Stimulated activated CD4-positive, alpha-beta T cell treated with anti-CD3 and anti-CD28 coated beads, Interleukin-4, amount 100 ng/mL, for 1 hour (primary cell): Measurements from ENCODE around the gene MECR.
A peak's percentile ranks its signal among the peaks of the same experiment; 100 is the strongest.

Experiments
- DNase-seq: peaks from one replicate; pipeline ENCODE4 v3.0.0-alpha.2; 2020

The MECR gene

GRCh38 chr1:29200906-29201594, 29.7 kb downstream of the MECR start:
- no peak for DNase-seq

- DNase-seq = no peak
Observed at GRCh38 chr1:29197993-29198392, 32.7 kb downstream of the MECR start.

GRCh38 chr1:29197590-29197924, 33.2 kb downstream of the MECR start:
- peak; percentile 16 for DNase-seq

GRCh38 chr1:29196863-29197589, 33.7 kb downstream of the MECR start:
- DNase-seq = no peak

GRCh38 chr1:29195881-29196291, 34.8 kb downstream of the MECR start:
- no peak for DNase-seq

GRCh38 chr1:29193879-29194455, 36.8 kb downstream of the MECR start:
- no peak for DNase-seq

GRCh38 chr1:29190718-29191117, 40.0 kb downstream of the MECR start:
- DNase-seq = no peak

GRCh38 chr1:29186707-29187106, 44.0 kb downstream of the MECR start:
- DNase-seq = no peak

GRCh38 chr1:29186252-29186651, 44.5 kb downstream of the MECR start:
- no peak for DNase-seq

GRCh38 chr1:29183287-29183686, 47.4 kb downstream of the MECR start:
- no peak for DNase-seq

- peak; percentile 99 for DNase-seq
Observed at GRCh38 chr1:29181413-29182225, 49.1 kb downstream of the MECR start, which contains the start of gene SRSF4. TSS of gene SRSF4 (minus strand) at chr1:29181900. CDS start at chr1:29181752, 148 bp downstream.

GRCh38 chr1:29180497-29181412, 50.0 kb downstream of the MECR start:
- no peak for DNase-seq

GRCh38 chr1:29179641-29180184, 51.0 kb downstream of the MECR start:
- no peak for DNase-seq

- no peak for DNase-seq
Observed at GRCh38 chr1:29177022-29177705, 53.6 kb downstream of the MECR start.

- no peak for DNase-seq
Observed at GRCh38 chr1:29176576-29176975, 54.2 kb downstream of the MECR start.

GRCh38 chr1:29172415-29172939, 58.3 kb downstream of the MECR start:
- DNase-seq = no peak

- no peak for DNase-seq
Observed at GRCh38 chr1:29171521-29171920, 59.2 kb downstream of the MECR start.

- DNase-seq = no peak
Observed at GRCh38 chr1:29171089-29171488, 59.6 kb downstream of the MECR start.

GRCh38 chr1:29169976-29170375, 60.8 kb downstream of the MECR start:
- DNase-seq = no peak

- no peak for DNase-seq
Observed at GRCh38 chr1:29167904-29168303, 62.8 kb downstream of the MECR start.

GRCh38 chr1:29166291-29166878, 64.3 kb downstream of the MECR start:
- no peak for DNase-seq
